Testis (tissue), 3 donors: ENCODE data around the gene PSMG4. TPM values are rescaled to one million over a fixed set of nuclear protein-coding genes. Genes with fewer than 3 reads are reported as not detected.

Experiments
- DNase-seq: peaks from one replicate; pipeline ENCODE4 v3.0.0-alpha.2; 2019
- H3K27ac ChIP-seq, 2 donors: fragments of 200-600 bp; sonication (generic); one replicate each; pipeline ENCODE4 v1.5.1; 2019
- H3K27me3 ChIP-seq: fragments of 200-600 bp; sonication (generic); one replicate; pipeline ENCODE4 v1.5.1; 2019
- H3K36me3 ChIP-seq: fragments of 200-600 bp; sonication (generic); one replicate; pipeline ENCODE4 v1.5.1; 2017; ENCODE audit warnings: low read depth; ENCODE audit errors: missing control alignments
- H3K4me1 ChIP-seq: fragments of 200-600 bp; sonication (generic); one replicate; pipeline ENCODE4 v1.5.1; 2019
- H3K4me3 ChIP-seq, 2 donors: fragments of 200-600 bp; sonication (generic); one replicate each; pipeline ENCODE4 v1.5.1; 2017 to 2019
- H3K9me3 ChIP-seq: fragments of 200-600 bp; sonication (generic); one replicate; pipeline ENCODE4 v1.5.1; 2017
- CTCF ChIP-seq, 3 experiments: fragments of 450-650 bp in 2 of 3; fragments of 200-600 bp in 1 of 3; sonication (generic) in 1 of 3; IDR thresholded peaks; one replicate each; pipeline ENCODE4 v1.5.1; 2016 to 2019; ENCODE audit warnings: antibody characterized with exemption in 3 of 3, mild to moderate bottlenecking in 2 of 3, moderate library complexity in 1 of 3
- POLR2A ChIP-seq: fragments of 450-650 bp; IDR thresholded peaks from one replicate; pipeline ENCODE4 v1.6.1; 2017; ENCODE audit warnings: antibody characterized with exemption, mild to moderate bottlenecking, moderate library complexity
- WGBS, 2 donors: methylation state at CpG; one replicate each; pipeline ENCODE4 v1.1.5; 2018; 5-methylcytosine and 5-hydroxymethylcytosine counted together
- intact Hi-C: fragments of 100-400 bp; cut with DNase I; formaldehyde crosslinking; loops from one replicate; pipeline ENCODE4 v1.15.1; 2023; ENCODE audit warnings: low total_unique reads
- polyA plus RNA-seq: library from polyadenylated mRNA; stranded (reverse); fragments of 350-450 nt; fragmentation: Illumina TruSeq; extraction: RNeasy Lipid Tissue Mini Kit (QIAGEN cat#74804); gene quantifications from one replicate; pipeline ENCODE4 v1.2.3, GENCODE V29; 2014; ENCODE audit warnings: low read depth, low replicate concordance; ENCODE audit not compliant: insufficient read depth
- total RNA-seq, 2 donors: library from RNA; depleted of rRNA; stranded (reverse); fragments of >200 nt; gene quantifications; one replicate each; pipeline ENCODE4 v1.2.3, GENCODE V29; 2016

PSMG4 gene
- total and polyA plus RNA-seq, 3 donors from 2014 or later, result 23.1 to 46.1 (median 42.4) TPM

DNA sequence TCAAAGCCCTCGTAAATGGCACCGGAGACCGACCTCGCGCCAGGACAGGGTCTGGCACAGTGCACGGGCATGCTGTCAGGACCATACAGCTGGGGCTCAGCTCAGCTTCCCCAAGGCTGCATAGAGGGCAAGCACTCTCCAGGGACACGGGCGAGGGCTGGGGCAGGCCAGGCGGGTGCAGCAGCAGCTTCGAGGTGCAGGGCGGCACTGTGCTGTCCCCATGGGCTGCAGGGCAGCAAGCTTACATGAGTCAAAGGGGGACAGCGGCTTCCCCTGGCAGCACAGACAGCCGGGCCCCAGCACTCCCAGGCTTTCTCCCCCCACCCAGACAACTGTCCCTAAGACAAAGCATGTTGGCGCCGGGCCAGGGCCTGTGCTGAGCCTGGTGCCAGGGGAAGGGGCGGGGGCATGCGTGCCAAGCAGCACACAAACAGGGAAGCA lies 25.7 kb downstream of the PSMG4 start:
- H3K36me3 ChIP-seq, result no peaks in the 10 kb centered on the region
- intact Hi-C loops, result loop anchor here (5.0 to 10.0 kb wide), 2 partner anchors 170 to 448 kb away; partner anchors contain the start of gene SLC22A23
- H3K4me1 ChIP-seq, result peaks cover 7% of the 10 kb centered on the region
- WGBS, 2 donors, result 95% methylated on average over 10 to 14 of the region's 17 CpGs
- H3K27me3 ChIP-seq, result no peaks in the 10 kb centered on the region
- no peak overlapping the region for H3K4me3 ChIP-seq
- no peaks in the 10 kb centered on the region for H3K9me3 ChIP-seq
- DNase-seq, result no peak
- no peak for TF ChIP-seq POLR2A
- TF ChIP-seq CTCF (IDR thresholded peaks at IDR 0.05), result no peak
- no peak overlapping the region for H3K27ac ChIP-seq

- Histone ChIP-seq H3K27ac (no peak overlapping the region), H3K4me1 (peaks cover 7% of the 10 kb centered on the region), H3K36me3 (no peaks in the 10 kb centered on the region), H3K4me3 (no peak overlapping the region), H3K27me3 (no peaks in the 10 kb centered on the region), H3K9me3 (no peaks in the 10 kb centered on the region)
- DNase-seq, result no peak
- WGBS, 2 donors, result 93 to 95% methylated on average over 13 to 19 of the region's 19 CpGs
- TF ChIP-seq CTCF (IDR thresholded peaks at IDR 0.05) (no peak), POLR2A (no peak)
- intact Hi-C loops, result loop anchor here (10.0 kb wide), 1 partner anchor 170 kb away; the partner anchor contains the start of gene SLC22A23
Observed at GRCh38 chr6:3285049-3285639, 26.4 kb downstream of the PSMG4 start.

- Histone ChIP-seq H3K9me3 (no peaks in the 10 kb centered on the region), H3K36me3 (no peaks in the 10 kb centered on the region), H3K4me3 (no peak overlapping the region), H3K27me3 (no peaks in the 10 kb centered on the region), H3K4me1 (peaks cover 7% of the 10 kb centered on the region), H3K27ac (no peak overlapping the region)
- no peak for DNase-seq
- WGBS, 2 donors, result 89 to 92% methylated on average over 14 of the region's 14 CpGs
- no peak for TF ChIP-seq CTCF (IDR thresholded peaks at IDR 0.05)
- no peak for TF ChIP-seq POLR2A
- intact Hi-C loops, result loop anchor here (10.0 kb wide), 1 partner anchor 169 kb away; the partner anchor contains the start of gene SLC22A23
Observed at GRCh38 chr6:3285732-3286131, 27.0 kb downstream of the PSMG4 start.

- no peak overlapping the region for H3K27ac ChIP-seq
- DNase-seq, result no peak
- peaks cover 6% of the 10 kb centered on the region for H3K4me1 ChIP-seq
- 94 to 100% methylated on average over 8 to 24 of the region's 24 CpGs for WGBS, 2 donors
- no peak for TF ChIP-seq CTCF (IDR thresholded peaks at IDR 0.05)
- H3K36me3 ChIP-seq, result no peaks in the 10 kb centered on the region
- no peaks in the 10 kb centered on the region for H3K9me3 ChIP-seq
- no peaks in the 10 kb centered on the region for H3K27me3 ChIP-seq
- H3K4me3 ChIP-seq, result no peak overlapping the region
- intact Hi-C loops, result loop anchor here (10.0 kb wide), 1 partner anchor 168 kb away; the partner anchor contains the start of gene SLC22A23
Observed at GRCh38 chr6:3286641-3287171, 28.0 kb downstream of the PSMG4 start.
